Stomach (tissue), 4 donors: ENCODE measurements around the gene CD3G.

ENCODE experiments used
- CTCF ChIP-seq, 7 experiments: fragments of 450-650 bp in 4 of 7; fragments of 200-600 bp in 3 of 7; sonication (generic) in 3 of 7; IDR thresholded peaks; one replicate each; pipeline ENCODE4 v1.5.1; 2016 to 2019; ENCODE audit warnings: antibody characterized with exemption in 7 of 7, control low read depth in 2 of 7, mild to moderate bottlenecking in 1 of 7
- POLR2A ChIP-seq, 4 donors: fragments of 450-650 bp; IDR thresholded peaks; one replicate each; pipeline ENCODE4 v1.6.1; 2016; ENCODE audit warnings: antibody characterized with exemption in 4 of 4, control low read depth in 2 of 4, mild to moderate bottlenecking in 1 of 4, moderate library complexity in 1 of 4

DNA sequence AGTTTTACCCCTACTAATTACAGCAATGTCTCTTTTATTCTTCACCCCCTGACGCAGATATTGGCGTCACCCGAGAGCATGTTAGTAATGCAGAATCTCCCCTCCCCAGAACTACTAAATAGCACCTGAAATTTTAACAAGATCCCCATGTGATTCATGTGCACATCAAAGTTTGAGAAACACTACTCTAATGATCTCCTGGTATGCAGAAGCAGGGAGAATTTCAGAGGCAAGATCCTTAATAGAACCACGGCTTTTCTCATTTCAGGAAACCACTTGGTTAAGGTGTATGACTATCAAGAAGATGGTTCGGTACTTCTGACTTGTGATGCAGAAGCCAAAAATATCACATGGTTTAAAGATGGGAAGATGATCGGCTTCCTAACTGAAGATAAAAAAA lies 5.3 kb downstream of the CD3G start:
- TF ChIP-seq POLR2A (IDR thresholded peaks at IDR 0.05) (no peak), CTCF (IDR thresholded peaks at IDR 0.05) (no peak)
